Skeletal muscle tissue (tissue), 4 donors: ENCODE results near the gene CAPZA1. TPM values are rescaled to one million over a fixed set of nuclear protein-coding genes. Genes with fewer than 3 reads are reported as not detected.

ENCODE experiments used
- H3K27ac ChIP-seq: one replicate; pipeline ENCODE4 v1.7.0; 2013; ENCODE audit warnings: mild to moderate bottlenecking, low read depth, low read length, inconsistent platforms
- H3K27me3 ChIP-seq, 3 donors: one replicate each; pipeline ENCODE4 v1.7.0; 2013; ENCODE audit warnings: low read length in 3 of 3; ENCODE audit not compliant: control insufficient read depth in 3 of 3, insufficient read depth in 3 of 3
- H3K36me3 ChIP-seq, 3 donors: one replicate each; pipeline ENCODE4 v1.7.0; 2013; ENCODE audit warnings: low read length in 3 of 3; ENCODE audit not compliant: control insufficient read depth in 3 of 3, insufficient read depth in 3 of 3
- H3K4me1 ChIP-seq, 3 donors: one replicate each; pipeline ENCODE4 v1.7.0; 2013; ENCODE audit warnings: low read length in 3 of 3, mild to moderate bottlenecking in 3 of 3; ENCODE audit not compliant: control insufficient read depth in 3 of 3, insufficient read depth in 3 of 3
- H3K4me3 ChIP-seq, 3 donors: one replicate each; pipeline ENCODE4 v1.7.0; 2013; ENCODE audit warnings: low read length in 3 of 3
- H3K9ac ChIP-seq, 3 donors: one replicate each; pipeline ENCODE4 v1.7.0; 2013; ENCODE audit warnings: low read length in 3 of 3, mild to moderate bottlenecking in 3 of 3, moderate library complexity in 2 of 3, low read depth in 1 of 3
- H3K9me3 ChIP-seq, 3 donors: one replicate each; pipeline ENCODE4 v1.7.0; 2013; ENCODE audit warnings: low read length in 3 of 3; ENCODE audit not compliant: control insufficient read depth in 3 of 3
- total RNA-seq: library from RNA; depleted of rRNA; stranded (reverse); fragments of >200 nt; gene quantifications from one replicate; pipeline ENCODE4 v1.2.3, GENCODE V29; 2014
- donor health status: Osteomylitis.

Gene CAPZA1
- total RNA-seq, 1 donor from 2014 or later = 63.7 TPM

DNA sequence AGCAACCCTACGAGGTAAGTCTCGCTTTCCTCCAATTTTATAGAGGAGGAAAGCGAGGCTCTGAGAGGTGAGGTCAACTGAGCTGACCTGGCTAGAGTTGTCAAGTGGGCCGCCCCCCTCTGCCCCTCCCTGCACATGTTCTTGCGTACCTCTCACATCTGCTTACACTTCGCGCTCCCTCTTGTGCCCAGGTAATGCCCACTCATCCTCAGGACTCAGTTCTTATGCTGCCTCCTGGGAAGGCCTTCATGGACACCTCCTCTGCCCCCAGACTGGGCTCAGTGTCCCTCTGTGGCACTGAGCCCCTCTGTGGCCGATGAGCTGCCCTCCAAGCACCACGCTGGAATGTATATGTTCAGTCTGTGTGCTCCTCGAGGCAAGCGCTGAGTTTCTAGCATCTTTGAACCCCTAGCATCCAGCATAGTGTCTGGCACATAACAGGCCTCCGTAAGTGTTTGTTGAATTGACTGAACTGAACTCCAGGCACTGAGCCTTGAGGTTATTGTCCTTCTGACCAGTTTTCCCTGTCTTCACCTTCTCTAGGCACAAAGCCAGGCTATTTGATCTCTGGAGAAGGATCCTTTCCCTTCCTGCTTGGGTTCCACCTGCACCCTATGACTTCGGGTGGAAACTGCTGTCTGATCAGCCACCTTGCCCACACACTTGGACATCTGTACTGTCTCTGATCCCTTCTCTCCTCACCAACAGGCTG, 68.3 kb downstream of the CAPZA1 start:
- no peaks in the 10 kb centered on the region for H3K9me3 ChIP-seq
- peaks cover 10 to 26% (median 16%) of the 10 kb centered on the region in 3 donors for H3K36me3 ChIP-seq
- H3K4me1 ChIP-seq = peaks cover 4 to 13% (median 6%) of the 10 kb centered on the region in 3 donors
- no peaks in the 10 kb centered on the region for H3K27me3 ChIP-seq
- H3K4me3 ChIP-seq = no peak overlapping the region
- H3K9ac ChIP-seq = peak overlapping the region in 2 of 3 donors; percentile 45 to 54
- peak overlapping the region; percentile 51 for H3K27ac ChIP-seq

DNA sequence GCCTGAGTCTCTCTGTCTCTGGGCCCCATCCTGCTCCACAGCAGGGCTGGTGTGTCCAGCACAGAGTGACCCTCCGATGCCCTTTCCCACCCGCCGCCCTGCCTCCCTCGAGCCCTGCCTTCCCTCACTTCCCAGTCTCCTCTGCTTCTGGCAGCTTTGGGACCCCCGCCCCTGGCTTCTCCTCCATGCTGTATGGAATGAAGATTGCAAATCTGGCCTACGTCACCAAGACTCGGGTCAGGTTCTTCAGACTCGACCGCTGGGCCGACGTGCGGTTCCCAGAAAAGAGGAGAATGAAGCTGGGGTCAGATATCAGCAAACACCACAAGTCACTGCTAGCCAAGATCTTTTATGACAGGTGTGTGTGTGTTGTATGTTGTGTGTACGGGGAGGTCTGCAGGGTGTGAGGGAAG, 69.2 kb downstream of the CAPZA1 start:
- peaks cover 12 to 32% (median 22%) of the 10 kb centered on the region in 3 donors for H3K36me3 ChIP-seq
- no peak overlapping the region for H3K4me3 ChIP-seq

DNA sequence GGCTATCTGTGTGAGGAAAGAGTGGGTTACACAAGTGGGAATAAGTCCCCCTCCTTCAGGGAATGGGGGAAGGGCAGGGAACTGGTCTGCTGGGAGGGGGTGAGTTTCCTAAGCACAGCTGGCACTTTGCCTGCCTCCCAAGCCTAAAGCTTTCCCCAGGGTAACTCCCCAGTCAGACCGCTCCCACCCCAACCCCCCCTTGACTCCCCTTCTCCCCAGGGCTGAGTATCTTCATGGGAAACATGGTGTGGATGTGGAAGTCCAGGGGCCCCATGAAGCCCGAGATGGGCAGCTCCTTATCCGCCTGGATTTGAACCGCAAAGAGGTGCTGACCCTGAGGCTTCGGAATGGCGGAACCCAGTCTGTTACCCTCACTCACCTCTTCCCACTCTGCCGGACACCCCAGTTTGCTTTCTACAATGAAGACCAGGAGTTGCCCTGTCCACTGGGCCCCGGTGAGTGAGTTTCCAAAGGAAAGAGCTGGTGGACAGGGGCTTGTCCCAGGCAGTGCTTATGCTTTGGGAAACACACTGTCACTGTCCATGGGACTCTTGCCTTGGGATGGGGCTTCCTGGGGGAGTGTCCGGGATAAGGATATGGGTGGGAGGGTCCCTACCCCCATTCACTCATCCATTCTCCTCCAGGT, 69.7 kb downstream of the CAPZA1 start:
- Histone ChIP-seq H3K27me3 (no peaks in the 10 kb centered on the region), H3K36me3 (peaks cover 17 to 36% (median 24%) of the 10 kb centered on the region in 3 donors), H3K4me1 (peaks cover 4 to 13% (median 6%) of the 10 kb centered on the region in 3 donors), H3K4me3 (no peak overlapping the region), H3K9ac (peak overlapping the region in 1 of 3 donors; percentile 40), H3K27ac (peak overlapping the region; percentile 51), H3K9me3 (no peaks in the 10 kb centered on the region)

More for the DNA sequence above, 69.2 kb downstream of the CAPZA1 start:
- peak overlapping the region; percentile 51 for H3K27ac ChIP-seq
- peaks cover 4 to 13% (median 6%) of the 10 kb centered on the region in 3 donors for H3K4me1 ChIP-seq
- H3K9me3 ChIP-seq = no peaks in the 10 kb centered on the region
- peak overlapping the region in 2 of 3 donors; percentile 40 to 45 for H3K9ac ChIP-seq
- no peaks in the 10 kb centered on the region for H3K27me3 ChIP-seq

DNA sequence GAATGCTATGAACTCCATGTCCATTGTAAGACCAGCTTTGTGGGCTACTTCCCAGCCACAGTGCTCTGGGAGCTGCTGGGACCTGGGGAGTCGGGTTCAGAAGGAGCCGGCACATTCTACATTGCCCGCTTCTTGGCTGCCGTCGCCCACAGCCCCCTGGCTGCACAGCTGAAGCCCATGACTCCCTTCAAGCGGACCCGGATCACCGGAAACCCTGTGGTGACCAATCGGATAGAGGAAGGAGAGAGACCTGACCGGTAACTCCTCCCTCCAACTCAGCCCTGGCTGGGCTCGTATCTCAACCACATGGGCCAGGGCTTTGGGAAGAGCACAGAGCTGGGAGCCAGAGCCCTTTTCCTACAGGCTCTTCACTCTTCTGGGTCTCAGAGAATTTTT, 70.2 kb downstream of the CAPZA1 start:
- Histone ChIP-seq H3K27ac (peak overlapping the region; percentile 19), H3K4me1 (peaks cover 4 to 13% (median 6%) of the 10 kb centered on the region in 3 donors), H3K4me3 (no peak overlapping the region), H3K27me3 (no peaks in the 10 kb centered on the region), H3K36me3 (peaks cover 23 to 41% (median 24%) of the 10 kb centered on the region in 3 donors), H3K9me3 (no peaks in the 10 kb centered on the region), H3K9ac (no peak overlapping the region)

DNA sequence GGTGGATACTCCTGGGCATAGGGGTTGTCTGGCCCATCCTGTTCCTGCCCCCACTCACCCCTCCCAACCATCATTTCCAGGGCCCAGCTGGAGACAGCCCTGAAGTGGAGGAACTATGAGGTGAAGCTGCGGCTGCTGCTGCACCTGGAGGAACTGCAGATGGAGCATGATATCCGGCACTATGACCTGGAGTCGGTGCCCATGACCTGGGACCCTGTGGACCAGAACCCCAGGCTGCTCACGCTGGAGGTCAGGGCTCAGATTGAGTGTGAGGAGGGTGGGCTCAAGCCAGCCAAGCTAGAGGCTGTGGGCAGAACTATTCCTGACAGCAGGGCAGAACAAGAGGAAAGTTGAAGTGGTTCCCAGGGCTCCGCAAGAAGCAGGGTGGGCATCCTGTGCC, 73.0 kb downstream of the CAPZA1 start:
- no peaks in the 10 kb centered on the region for H3K27me3 ChIP-seq
- H3K9me3 ChIP-seq = no peaks in the 10 kb centered on the region
- no peak overlapping the region for H3K27ac ChIP-seq
- no peak overlapping the region for H3K4me3 ChIP-seq
- H3K9ac ChIP-seq = no peak overlapping the region
- H3K36me3 ChIP-seq = peaks cover 32 to 56% (median 36%) of the 10 kb centered on the region in 3 donors
- H3K4me1 ChIP-seq = peaks cover 4 to 13% (median 6%) of the 10 kb centered on the region in 3 donors

DNA sequence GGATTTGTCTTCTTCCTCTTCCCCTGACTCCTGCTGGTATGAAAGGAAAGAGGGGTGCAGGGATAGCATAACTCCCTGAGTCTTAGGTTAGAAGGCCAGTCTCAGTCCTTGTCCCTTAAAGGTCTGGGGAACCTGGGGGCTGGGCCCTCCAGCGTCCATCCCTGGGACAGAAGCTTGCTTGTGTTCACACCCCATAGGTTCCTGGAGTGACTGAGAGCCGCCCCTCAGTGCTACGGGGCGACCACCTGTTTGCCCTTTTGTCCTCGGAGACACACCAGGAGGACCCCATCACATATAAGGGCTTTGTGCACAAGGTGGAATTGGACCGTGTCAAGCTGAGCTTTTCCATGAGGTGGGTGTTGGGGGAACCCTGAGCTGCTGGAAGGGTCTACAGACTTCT, 74.2 kb downstream of the CAPZA1 start:
- Histone ChIP-seq H3K27ac (no peak overlapping the region), H3K36me3 (peaks cover 39 to 63% (median 40%) of the 10 kb centered on the region in 3 donors), H3K4me3 (no peak overlapping the region), H3K9me3 (no peaks in the 10 kb centered on the region), H3K27me3 (no peaks in the 10 kb centered on the region), H3K4me1 (peaks cover 8 to 11% (median 10%) of the 10 kb centered on the region in 3 donors), H3K9ac (no peak overlapping the region)

DNA sequence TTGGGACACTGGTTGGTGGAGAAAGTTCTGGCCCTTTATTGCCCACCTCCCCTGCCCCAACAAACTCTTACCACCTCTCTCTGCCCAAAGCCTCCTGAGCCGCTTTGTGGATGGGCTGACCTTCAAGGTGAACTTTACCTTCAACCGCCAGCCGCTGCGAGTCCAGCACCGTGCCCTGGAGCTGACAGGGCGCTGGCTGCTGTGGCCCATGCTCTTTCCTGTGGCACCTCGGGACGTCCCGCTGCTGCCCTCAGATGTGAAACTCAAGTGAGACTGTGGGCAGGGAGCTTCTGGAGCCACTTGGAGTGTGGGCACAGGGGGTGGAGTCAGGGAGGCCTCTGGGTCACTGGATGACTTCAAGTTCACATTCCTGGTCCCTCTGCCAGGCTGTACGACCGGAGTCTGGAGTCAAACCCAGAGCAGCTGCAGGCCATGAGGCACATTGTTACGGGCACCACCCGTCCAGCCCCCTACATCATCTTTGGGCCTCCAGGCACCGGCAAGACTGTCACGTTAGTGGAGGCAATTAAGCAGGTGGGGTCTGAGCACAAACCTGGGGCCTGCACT, 74.8 kb downstream of the CAPZA1 start:
- H3K4me1 ChIP-seq = peaks cover 10 to 11% (median 11%) of the 10 kb centered on the region in 3 donors
- no peak overlapping the region for H3K27ac ChIP-seq
- H3K4me3 ChIP-seq = no peak overlapping the region
- no peaks in the 10 kb centered on the region for H3K27me3 ChIP-seq
- no peak overlapping the region for H3K9ac ChIP-seq
- H3K36me3 ChIP-seq = peaks cover 39 to 65% (median 40%) of the 10 kb centered on the region in 3 donors
- H3K9me3 ChIP-seq = no peaks in the 10 kb centered on the region

DNA sequence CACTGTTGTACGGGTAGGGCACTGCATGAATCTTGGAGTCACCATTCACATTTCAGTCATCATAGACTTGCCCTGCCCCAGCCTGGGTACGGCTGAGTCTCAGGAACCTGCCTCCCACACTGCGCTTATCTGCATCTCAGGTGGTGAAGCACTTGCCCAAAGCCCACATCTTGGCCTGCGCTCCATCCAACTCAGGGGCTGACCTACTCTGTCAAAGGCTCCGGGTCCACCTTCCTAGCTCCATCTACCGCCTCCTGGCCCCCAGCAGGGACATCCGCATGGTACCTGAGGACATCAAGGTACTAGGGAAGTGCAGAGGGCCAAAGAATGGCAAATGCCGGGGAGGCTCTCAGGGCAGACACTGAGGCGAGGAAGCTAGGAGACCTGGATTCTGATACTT, 75.6 kb downstream of the CAPZA1 start:
- no peak overlapping the region for H3K27ac ChIP-seq
- H3K9ac ChIP-seq = no peak overlapping the region
- no peak overlapping the region for H3K4me3 ChIP-seq
- no peaks in the 10 kb centered on the region for H3K27me3 ChIP-seq
- no peaks in the 10 kb centered on the region for H3K9me3 ChIP-seq
- H3K36me3 ChIP-seq = peaks cover 39 to 63% (median 41%) of the 10 kb centered on the region in 3 donors
- peaks cover 18 to 19% (median 19%) of the 10 kb centered on the region in 3 donors for H3K4me1 ChIP-seq

GRCh38 chr1:112696578-112697314, 77.1 kb downstream of the CAPZA1 start:
- H3K27ac ChIP-seq = no peak overlapping the region

More at GRCh38 chr1:112696578-112697314, 77.1 kb downstream of the CAPZA1 start:
- H3K9me3 ChIP-seq = no peaks in the 10 kb centered on the region
- no peaks in the 10 kb centered on the region for H3K27me3 ChIP-seq
- no peak overlapping the region for H3K4me3 ChIP-seq
- peaks cover 33 to 34% (median 34%) of the 10 kb centered on the region in 3 donors for H3K4me1 ChIP-seq
- H3K36me3 ChIP-seq = peaks cover 37 to 61% (median 39%) of the 10 kb centered on the region in 3 donors
- peak overlapping the region in 1 of 3 donors; percentile 25 for H3K9ac ChIP-seq
